Smooth muscle cell of trachea (primary cell): ENCODE measurements around the gene SENP2. TPM values are rescaled to one million over a fixed set of nuclear protein-coding genes. Genes with fewer than 3 reads are reported as not detected.

ENCODE experiments used
- total RNA-seq: library from RNA; depleted of rRNA; stranded (reverse); fragments of >200 nt; gene quantifications from 2 replicates; pipeline ENCODE4 v1.2.1, GENCODE V29; 2014

The SENP2 gene
- 33.7 and 40.6 TPM in 2 replicates for total RNA-seq

GRCh38 chr3:185585859-185586685, at the start of gene SENP2:
SENP2 (plus strand) TSS chr3:185586295; CDS start chr3:185586414, 119 bp downstream.

GRCh38 chr3:185552358-185552877, 33.7 kb upstream of the SENP2 start, which contains the start of gene LIPH:
LIPH (minus strand) TSS chr3:185552588; CDS start chr3:185552471, 117 bp downstream.

Other genes with a start within 250 kb of the SENP2 start
- 10.9 and 20.4 TPM in 2 replicates for gene MAP3K13, start 223.2 kb upstream of the SENP2 start, total RNA-seq
- gene TMEM41A, start 87.3 kb upstream of the SENP2 start, total RNA-seq, result 8.8 and 10.0 TPM in 2 replicates
- not detected in 2 replicates for gene LIPH, start 33.7 kb upstream of the SENP2 start, total RNA-seq
- 36.8 and 58.6 TPM in 2 replicates for gene IGF2BP2, start 238.7 kb downstream of the SENP2 start, total RNA-seq